Naive B cell (primary cell): Measurements from ENCODE around the gene GNB1L. TPM values are rescaled to one million over a fixed set of nuclear protein-coding genes. Genes with fewer than 3 reads are reported as not detected.
"Not testable (repeated sequence)": the region's sequence is repeated elsewhere in the genome, so short reads cannot be mapped to it uniquely, and the experiment has no call there.

ENCODE experiments used
- ATAC-seq, 2 donors: fragments of 150-1000 bp; cut with Tn5 transposase; 2 replicates each; pipeline ENCODE4 v1.10.0; 2021; ENCODE audit warnings: low read depth in 2 of 2, mild to moderate bottlenecking in 2 of 2, moderate library complexity in 2 of 2
- DNase-seq: peaks from one replicate; pipeline ENCODE4 v3.0.0; 2022
- H3K27ac Mint-ChIP-seq, 6 donors: one replicate each; pipeline ENCODE4 v1.8.0; 2020 to 2022; ENCODE audit warnings: mild to moderate bottlenecking in 6 of 6, mixed read lengths in 6 of 6, moderate library complexity in 5 of 6, inconsistent platforms in 2 of 6
- H3K27me3 Mint-ChIP-seq, 3 donors: one replicate each; pipeline ENCODE4 v1.8.0; 2021 to 2022; ENCODE audit warnings: mixed read lengths in 3 of 3, mild to moderate bottlenecking in 1 of 3
- H3K36me3 Mint-ChIP-seq, 2 donors: one replicate each; pipeline ENCODE4 v1.8.0; 2020 to 2022; ENCODE audit warnings: mixed read lengths in 2 of 2, inconsistent platforms in 1 of 2, mild to moderate bottlenecking in 1 of 2
- H3K4me1 Mint-ChIP-seq, 3 donors: one replicate each; pipeline ENCODE4 v1.8.0; 2020 to 2022; ENCODE audit warnings: mixed read lengths in 3 of 3, inconsistent platforms in 1 of 3, mild to moderate bottlenecking in 1 of 3, moderate library complexity in 1 of 3
- H3K4me3 Mint-ChIP-seq, 8 donors: one replicate each; pipeline ENCODE4 v1.8.0; 2020 to 2022; ENCODE audit warnings: mild to moderate bottlenecking in 8 of 8, mixed read lengths in 8 of 8, moderate library complexity in 8 of 8, inconsistent platforms in 2 of 8
- H3K9me3 Mint-ChIP-seq, 7 donors: one replicate each; pipeline ENCODE4 v1.8.0; 2020 to 2022; ENCODE audit warnings: mixed read lengths in 7 of 7, mild to moderate bottlenecking in 5 of 7, inconsistent platforms in 2 of 7, moderate library complexity in 1 of 7
- polyA plus RNA-seq, 6 donors: library from polyadenylated mRNA; unstranded; fragments of 300-500 nt; fragmentation: Illumina TruSeq; gene quantifications; one replicate each; pipeline ENCODE4 v1.2.3, GENCODE V29; 2021; ENCODE audit warnings: low read depth in 6 of 6

GNB1L gene
- polyA plus RNA-seq, 6 donors from 2014 or later, result 6.2 to 14.8 (median 12.0) TPM

DNA sequence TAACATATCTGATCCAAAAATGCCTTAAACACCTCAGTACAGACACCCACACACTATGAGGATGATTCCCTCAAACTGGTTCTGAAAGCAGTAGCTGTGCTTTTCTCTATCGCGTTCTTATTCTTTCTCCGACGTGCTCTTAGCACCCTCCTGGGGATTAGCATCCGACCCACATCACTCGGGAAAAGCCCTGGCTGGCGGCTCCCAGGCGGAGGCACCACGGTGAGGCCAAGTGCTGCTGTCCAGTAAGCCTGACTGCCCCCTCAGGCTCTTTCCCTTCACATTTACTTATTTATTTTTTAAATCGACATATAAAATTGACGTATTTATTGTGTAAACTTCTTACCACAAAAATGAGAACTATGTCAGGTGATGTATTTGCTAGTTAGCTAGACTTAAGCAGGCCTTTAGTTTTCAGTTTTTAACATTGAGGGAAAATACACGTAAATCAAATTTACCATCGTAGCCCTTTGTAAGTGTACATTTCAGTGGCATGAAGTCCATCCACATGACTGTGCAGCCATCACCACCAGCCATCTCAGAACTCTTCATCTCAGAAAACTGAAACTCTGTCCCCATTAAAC lies 74.9 kb downstream of the GNB1L start:
- Mint-ChIP-seq H3K4me3 (no peak overlapping the region), H3K9me3 (peaks cover 0 to 6% (median 0%) of the 10 kb centered on the region in 7 donors), H3K27ac (no peak overlapping the region), H3K27me3 (peaks cover 39 to 60% (median 52%) of the 10 kb centered on the region in 3 donors), H3K36me3 (no peaks in the 10 kb centered on the region), H3K4me1 (peaks cover 5 to 12% (median 6%) of the 10 kb centered on the region in 3 donors)
- ATAC-seq, result no peak
- DNase-seq, result no peak

DNA sequence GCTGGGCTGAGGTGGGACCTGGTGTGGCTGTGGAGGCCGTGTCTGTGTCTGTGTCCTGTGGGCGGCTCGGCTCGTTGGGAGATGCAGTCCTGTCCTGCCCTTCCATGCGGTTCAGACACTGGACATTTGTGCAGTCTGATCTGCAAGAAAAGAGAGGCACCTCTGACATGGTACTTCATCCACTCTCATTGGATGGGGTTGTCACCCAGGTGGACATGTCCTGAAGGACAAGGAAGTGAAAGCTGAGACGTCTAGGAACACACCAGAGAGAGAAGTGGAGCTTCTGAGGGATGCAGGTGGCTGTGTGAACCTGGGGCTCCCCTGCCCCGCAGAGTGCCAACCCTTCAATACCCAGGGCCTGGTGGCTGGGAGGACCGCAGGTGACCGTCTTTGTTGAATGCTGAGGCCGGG lies 75.7 kb downstream of the GNB1L start:
- Mint-ChIP-seq H3K4me3 (no peak overlapping the region), H3K27ac (peak overlapping the region in 1 of 6 donors; percentile 15), H3K36me3 (no peaks in the 10 kb centered on the region), H3K27me3 (peaks cover 46 to 67% (median 60%) of the 10 kb centered on the region in 3 donors), H3K4me1 (peaks cover 5 to 12% (median 8%) of the 10 kb centered on the region in 3 donors), H3K9me3 (peaks cover 0 to 6% (median 0%) of the 10 kb centered on the region in 7 donors)
- ATAC-seq (no peak), DNase-seq (no peak)

- not testable (repeated sequence) for DNase-seq, ATAC-seq, H3K4me3 Mint-ChIP-seq, H3K9me3 Mint-ChIP-seq, H3K36me3 Mint-ChIP-seq, H3K27ac Mint-ChIP-seq
- H3K4me1 Mint-ChIP-seq, result peaks cover 21 to 27% (median 24%) of the 10 kb centered on the region in 3 donors
- H3K27me3 Mint-ChIP-seq, result peaks cover 61 to 76% (median 73%) of the 10 kb centered on the region in 3 donors
Observed at GRCh38 chr22:19777192-19777591, 77.5 kb downstream of the GNB1L start.

- peaks cover 21 to 30% (median 24%) of the 10 kb centered on the region in 3 donors for H3K4me1 Mint-ChIP-seq
- peaks cover 62 to 83% (median 79%) of the 10 kb centered on the region in 3 donors for H3K27me3 Mint-ChIP-seq
- no peak for ATAC-seq
- no peak for DNase-seq
- peak overlapping the region in 4 of 6 donors; percentile 13 to 59 (median 34) for H3K27ac Mint-ChIP-seq
- H3K4me3 Mint-ChIP-seq, result peak overlapping the region in 1 of 8 donors; percentile 50
- peaks cover 0 to 6% (median 0%) of the 10 kb centered on the region in 7 donors for H3K9me3 Mint-ChIP-seq
- H3K36me3 Mint-ChIP-seq, result no peaks in the 10 kb centered on the region
Observed at GRCh38 chr22:19776433-19777031, 78.1 kb downstream of the GNB1L start.

DNA sequence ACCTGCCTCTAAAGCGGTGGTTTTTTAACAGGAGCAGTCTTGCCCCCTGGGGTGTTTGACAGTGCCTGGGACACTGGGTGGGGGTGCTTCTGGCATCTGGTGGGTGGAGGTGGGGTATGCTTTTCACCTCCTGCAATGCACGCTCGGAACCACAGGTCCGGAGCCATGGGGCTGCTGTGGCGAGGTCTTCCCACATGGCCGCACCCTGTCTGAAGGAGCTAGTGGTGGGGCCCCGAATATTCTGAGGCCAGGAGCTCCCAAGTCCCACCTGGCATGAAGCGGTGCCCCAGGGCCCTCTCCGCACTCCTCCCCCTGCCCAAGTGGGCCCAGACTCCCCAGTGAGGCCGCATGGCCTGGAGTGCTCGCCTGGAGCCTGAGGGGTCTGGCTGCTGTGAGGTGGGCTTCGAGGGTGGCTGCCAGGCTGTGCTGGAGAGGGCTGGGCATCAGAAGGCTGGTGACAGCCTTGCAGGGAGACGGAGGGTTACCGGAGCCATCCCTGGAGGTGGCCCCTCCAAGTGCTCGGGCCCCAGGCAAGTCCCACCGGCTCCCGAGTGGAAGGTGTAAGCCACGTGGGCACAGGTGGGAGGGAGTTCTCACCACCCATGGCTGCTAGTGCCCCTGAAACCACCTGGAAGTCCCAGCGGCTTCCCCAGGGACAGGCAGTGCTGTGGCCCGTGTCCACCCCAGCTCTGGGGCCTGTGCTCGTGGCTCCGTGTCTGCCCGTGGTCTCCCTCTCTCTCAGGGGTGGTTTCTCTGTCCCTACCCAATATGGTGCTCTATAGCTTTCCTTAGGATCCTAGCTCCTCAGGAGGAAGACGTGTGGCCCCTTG lies 79.0 kb downstream of the GNB1L start:
- peaks cover 0 to 6% (median 0%) of the 10 kb centered on the region in 7 donors for H3K9me3 Mint-ChIP-seq
- ATAC-seq (no peak), DNase-seq (no peak)
- peaks cover 21 to 30% (median 24%) of the 10 kb centered on the region in 3 donors for H3K4me1 Mint-ChIP-seq
- H3K4me3 Mint-ChIP-seq, result peak overlapping the region in 1 of 8 donors; percentile 50
- H3K36me3 Mint-ChIP-seq, result no peaks in the 10 kb centered on the region
- no peak overlapping the region for H3K27ac Mint-ChIP-seq
- peaks cover 67 to 91% (median 86%) of the 10 kb centered on the region in 3 donors for H3K27me3 Mint-ChIP-seq

DNA sequence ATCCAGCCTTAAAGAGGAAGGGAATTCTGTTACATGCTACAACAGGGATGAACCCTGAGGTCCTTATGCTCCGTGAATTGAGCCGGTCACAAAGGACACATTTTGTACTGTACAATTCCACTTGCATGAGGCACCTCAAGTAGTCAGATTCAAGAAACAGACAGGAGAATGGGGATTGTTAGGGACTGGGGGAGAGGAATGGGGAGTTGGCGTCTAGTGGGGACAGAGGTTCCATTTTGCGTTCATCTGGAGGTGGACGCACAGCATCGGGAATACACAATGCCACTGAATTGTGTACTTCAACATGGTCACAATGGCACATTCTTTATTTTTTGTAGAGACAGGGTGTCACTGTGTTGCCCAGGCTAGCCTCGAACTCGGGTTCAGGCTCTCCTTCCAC lies 80.0 kb downstream of the GNB1L start:
- Mint-ChIP-seq H3K4me3 (no peak overlapping the region), H3K4me1 (peaks cover 24 to 26% (median 24%) of the 10 kb centered on the region in 3 donors), H3K27me3 (peaks cover 58 to 91% (median 86%) of the 10 kb centered on the region in 3 donors), H3K27ac (peak overlapping the region in 1 of 6 donors; percentile 47), H3K36me3 (no peaks in the 10 kb centered on the region), H3K9me3 (peaks cover 0 to 6% (median 0%) of the 10 kb centered on the region in 7 donors)
- no peak for ATAC-seq
- DNase-seq, result no peak

GRCh38 chr22:19773470-19774040 lies 81.1 kb downstream of the GNB1L start:
- Mint-ChIP-seq H3K4me3 (peak overlapping the region in 3 of 8 donors; percentile 15 to 78 (median 66)), H3K4me1 (peaks cover 24 to 26% (median 25%) of the 10 kb centered on the region in 3 donors), H3K9me3 (peaks cover 0 to 6% (median 0%) of the 10 kb centered on the region in 7 donors), H3K27me3 (peaks cover 59 to 88% (median 82%) of the 10 kb centered on the region in 3 donors), H3K27ac (no peak overlapping the region), H3K36me3 (no peaks in the 10 kb centered on the region)
- ATAC-seq (no peak), DNase-seq (no peak)

DNA sequence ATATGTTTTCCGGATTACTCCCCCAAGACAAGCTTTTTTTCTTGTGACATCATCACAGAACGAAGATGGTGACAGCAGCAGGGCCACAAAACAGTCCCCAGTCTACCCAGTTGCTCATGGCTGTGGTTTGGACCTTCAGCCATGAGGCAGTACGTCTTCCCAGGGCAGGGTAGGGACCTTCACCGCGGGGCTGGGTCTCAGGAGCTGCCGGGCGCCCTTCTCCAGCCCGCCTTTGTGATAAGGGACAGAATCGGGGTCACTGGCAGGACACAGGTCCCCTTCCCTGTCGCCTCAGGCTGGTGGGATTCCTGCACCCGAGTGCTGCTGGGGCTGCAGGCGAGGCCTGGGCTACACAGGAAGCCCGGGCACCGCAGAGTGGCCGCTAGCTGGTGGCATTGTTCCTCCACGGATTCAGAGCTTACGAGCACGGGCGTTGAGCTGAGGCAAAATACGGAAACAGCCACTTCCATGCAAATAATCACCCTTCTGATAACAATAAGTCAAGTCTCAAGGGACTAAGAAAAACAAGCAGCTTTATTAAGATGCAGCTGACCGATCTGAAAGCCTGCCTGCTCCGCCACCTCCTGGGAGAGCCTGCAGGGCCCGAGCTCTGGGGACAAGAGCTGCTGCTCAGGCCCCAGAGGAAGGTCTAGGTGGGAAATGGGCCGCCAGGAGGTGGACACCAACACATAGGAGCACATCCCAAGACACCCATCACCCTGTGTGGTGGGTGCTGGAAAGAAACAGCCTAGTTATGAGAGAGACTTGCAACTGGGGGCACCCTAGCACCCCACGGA lies 81.8 kb downstream of the GNB1L start:
- Mint-ChIP-seq H3K4me3 (peak overlapping the region; percentile 15 to 84 (median 67)), H3K9me3 (peaks cover 0 to 6% (median 0%) of the 10 kb centered on the region in 7 donors), H3K36me3 (no peaks in the 10 kb centered on the region), H3K27ac (peak overlapping the region in 2 of 6 donors; percentile 38 to 83), H3K27me3 (peaks cover 59 to 81% (median 79%) of the 10 kb centered on the region in 3 donors), H3K4me1 (peaks cover 26 to 29% (median 27%) of the 10 kb centered on the region in 3 donors)
- ATAC-seq, result peak; percentile 88 to 89
- peak; percentile 51 for DNase-seq

GRCh38 chr22:19772422-19772672 lies 82.3 kb downstream of the GNB1L start:
- Mint-ChIP-seq H3K9me3 (peaks cover 0 to 6% (median 0%) of the 10 kb centered on the region in 7 donors), H3K4me3 (peak overlapping the region in 2 of 8 donors; percentile 45 to 73), H3K27me3 (peaks cover 63 to 81% (median 79%) of the 10 kb centered on the region in 3 donors), H3K36me3 (no peaks in the 10 kb centered on the region), H3K27ac (no peak overlapping the region), H3K4me1 (peaks cover 30 to 34% (median 32%) of the 10 kb centered on the region in 3 donors)
- no peak for DNase-seq
- no peak for ATAC-seq

DNA sequence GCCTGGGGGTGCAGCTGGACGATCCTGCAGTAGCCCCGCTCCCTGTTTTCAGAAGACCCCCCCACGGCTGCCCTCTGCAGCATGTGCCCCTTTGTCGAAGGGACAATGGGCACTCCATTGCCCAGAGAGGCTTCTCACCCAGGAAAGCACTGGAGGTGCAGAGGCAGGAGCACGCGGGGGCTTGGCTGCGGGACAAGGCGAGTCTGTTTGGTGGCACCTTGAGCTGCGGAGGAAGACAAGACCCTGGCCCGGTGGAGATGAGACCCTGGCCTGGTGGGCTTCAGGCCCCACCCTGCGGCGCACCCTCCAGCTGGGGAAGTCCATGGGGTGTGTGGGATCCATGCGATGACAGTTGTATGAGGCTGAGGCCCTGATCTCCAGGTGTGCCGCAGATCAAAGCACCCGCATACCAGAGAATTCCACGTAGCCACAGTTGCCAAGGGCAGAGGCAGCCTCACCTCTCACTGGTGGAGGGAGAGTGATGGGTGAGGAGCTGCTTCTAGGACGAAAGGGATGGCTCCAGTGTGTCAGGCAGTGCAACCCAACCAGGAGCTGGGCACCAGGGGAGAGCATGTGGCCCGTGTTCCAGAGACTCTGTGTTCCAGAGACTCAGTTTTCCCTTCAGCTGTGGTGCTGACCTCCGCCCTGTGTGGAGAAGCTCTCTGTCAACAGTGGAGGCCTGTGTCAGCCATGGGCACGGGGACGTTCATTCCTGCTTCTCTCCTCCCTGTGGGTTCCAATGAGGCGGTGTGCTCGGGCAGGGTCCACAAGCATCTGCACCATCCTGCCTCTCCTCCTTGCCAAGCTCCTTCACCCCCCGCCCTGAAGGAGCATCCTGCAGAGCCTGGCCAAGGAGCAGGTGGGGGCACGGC lies 84.1 kb downstream of the GNB1L start:
- ATAC-seq (no peak), DNase-seq (no peak)
- Mint-ChIP-seq H3K27me3 (peaks cover 55 to 76% (median 69%) of the 10 kb centered on the region in 3 donors), H3K4me3 (peak overlapping the region in 2 of 8 donors; percentile 4 to 29), H3K27ac (no peak overlapping the region), H3K4me1 (peaks cover 24 to 35% (median 33%) of the 10 kb centered on the region in 3 donors), H3K36me3 (no peaks in the 10 kb centered on the region), H3K9me3 (no peaks in the 10 kb centered on the region)

GRCh38 chr22:19769393-19769715 lies 85.3 kb downstream of the GNB1L start:
- no peak overlapping the region for H3K27ac Mint-ChIP-seq

More at GRCh38 chr22:19769393-19769715, 85.3 kb downstream of the GNB1L start:
- H3K4me3 Mint-ChIP-seq, result peak overlapping the region in 2 of 8 donors; percentile 29
- no peak for ATAC-seq
- peaks cover 0 to 1% (median 0%) of the 10 kb centered on the region in 7 donors for H3K9me3 Mint-ChIP-seq
- H3K4me1 Mint-ChIP-seq, result peaks cover 24 to 37% (median 33%) of the 10 kb centered on the region in 3 donors
- peaks cover 56 to 84% (median 71%) of the 10 kb centered on the region in 3 donors for H3K27me3 Mint-ChIP-seq
- DNase-seq, result no peak
- no peaks in the 10 kb centered on the region for H3K36me3 Mint-ChIP-seq
